NOMO-1 (cell line): ENCODE results near the gene PABPN1L.

Source experiments
- DNase-seq, 2 experiments: peaks; one replicate each; lab custom pipeline; 2025; ENCODE audit not compliant: unreplicated experiment in 2 of 2; lab: John Stamatoyannopoulos, UW

PABPN1L gene

DNA sequence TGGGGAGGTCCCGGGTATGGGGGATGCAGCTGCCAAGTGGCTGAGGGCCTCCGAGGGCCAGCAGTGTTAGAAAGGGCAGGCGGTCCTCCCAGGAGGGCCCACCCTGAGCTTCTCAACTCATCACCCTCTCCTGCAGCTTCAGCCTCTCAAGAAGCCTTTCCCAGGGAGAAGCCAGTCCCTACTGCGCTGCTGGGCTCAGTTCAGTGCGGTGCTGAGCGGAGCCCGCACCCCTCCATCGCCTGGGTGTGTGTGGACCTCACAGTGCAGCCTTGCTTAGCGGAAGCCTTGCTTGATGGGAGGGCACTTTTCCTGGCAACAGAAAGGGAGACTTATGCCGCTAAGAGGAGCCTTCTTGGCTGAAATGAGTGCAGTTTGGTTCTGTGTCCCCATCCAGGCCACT is 51.2 kb downstream of the PABPN1L start:
- no peak for DNase-seq

DNA sequence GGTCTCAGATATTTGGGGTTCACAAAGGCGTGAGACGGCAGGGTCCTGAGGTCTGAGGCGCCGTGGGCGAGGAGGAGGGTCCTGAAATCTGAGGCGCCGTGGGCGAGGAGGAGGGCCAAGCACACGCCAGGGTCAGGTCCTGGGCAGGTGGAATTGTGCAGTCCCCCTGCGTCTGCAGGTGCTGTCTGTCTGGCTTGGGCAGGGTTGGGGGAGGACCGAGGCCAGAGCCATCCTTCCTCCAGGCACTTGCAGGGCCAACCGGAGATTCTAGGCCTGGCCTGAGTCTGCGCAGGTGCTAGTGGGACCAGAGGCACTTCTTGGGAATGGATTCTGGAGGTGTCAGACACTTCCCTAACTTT is 52.3 kb downstream of the PABPN1L start:
- no peak for DNase-seq
